Activated T-helper 2 cell treated with anti-CD3 and anti-CD28 coated beads, Interferon-gamma antibody, Interleukin-2, Interleukin-4, amounts not matched to agents 10 μg/mL and 5 μg/mL and 100 μg/mL, durations not matched to agents 14 hours and 24 hours and 36 hours (primary cell): ENCODE measurements around the gene IL17B. TPM values are rescaled to one million over a fixed set of nuclear protein-coding genes. Genes with fewer than 3 reads are reported as not detected.

ENCODE experiments used
- DNase-seq: peaks from one replicate; pipeline ENCODE4 v3.0.0; 2021; ENCODE audit warnings: low spot score
- H3K27ac Mint-ChIP-seq: one replicate; pipeline ENCODE4 v1.8.0; 2021; ENCODE audit warnings: mixed read lengths
- H3K27me3 Mint-ChIP-seq: one replicate; pipeline ENCODE4 v1.8.0; 2021; ENCODE audit warnings: low read depth, mixed read lengths
- H3K36me3 Mint-ChIP-seq: one replicate; pipeline ENCODE4 v1.8.0; 2021; ENCODE audit warnings: low read depth, mixed read lengths
- H3K4me1 Mint-ChIP-seq: one replicate; pipeline ENCODE4 v1.8.0; 2021; ENCODE audit warnings: low read depth, mixed read lengths
- H3K4me3 Mint-ChIP-seq: one replicate; pipeline ENCODE4 v1.8.0; 2021; ENCODE audit warnings: low read depth, mild to moderate bottlenecking, moderate library complexity, mixed read lengths
- H3K9me3 Mint-ChIP-seq: one replicate; pipeline ENCODE4 v1.8.0; 2021; ENCODE audit warnings: mixed read lengths
- intact Hi-C: fragments of 100-400 bp; cut with micrococcal nuclease; formaldehyde crosslinking; loops from one replicate; pipeline ENCODE4 v1.15.1; 2023
- total RNA-seq: library from RNA; stranded (reverse); gene quantifications from 2 replicates; pipeline ENCODE4 v1.2.3, GENCODE V29; 2022

The IL17B gene
- total RNA-seq = not detected in 2 replicates

GRCh38 chr5:149379177-149379761 is at the start of gene IL17B:
Gene IL17B (minus strand): TSS chr5:149379292. CDS start chr5:149379225, 67 bp downstream.
- DNase-seq = no peak
- Mint-ChIP-seq H3K27me3 (no peaks in the 10 kb centered on the region), H3K9me3 (no peaks in the 10 kb centered on the region), H3K4me3 (no peak within 1 kb of the TSS), H3K4me1 (no peaks in the 10 kb centered on the region), H3K36me3 (no peaks in the 10 kb centered on the region), H3K27ac (no peak within 1 kb of the TSS)
- intact Hi-C loops = no loop called here

GRCh38 chr5:149428032-149428431 is 48.9 kb upstream of the IL17B start:
- no peak for DNase-seq
- intact Hi-C loops = no loop called here
- no peak overlapping the region for H3K27ac Mint-ChIP-seq
- H3K36me3 Mint-ChIP-seq = no peaks in the 10 kb centered on the region
- no peaks in the 10 kb centered on the region for H3K27me3 Mint-ChIP-seq
- H3K4me1 Mint-ChIP-seq = peaks cover 3% of the 10 kb centered on the region
- H3K4me3 Mint-ChIP-seq = no peak overlapping the region
- no peaks in the 10 kb centered on the region for H3K9me3 Mint-ChIP-seq

GRCh38 chr5:149427374-149427773 is 48.3 kb upstream of the IL17B start:
- Mint-ChIP-seq H3K4me1 (peaks cover 3% of the 10 kb centered on the region), H3K36me3 (no peaks in the 10 kb centered on the region), H3K9me3 (no peaks in the 10 kb centered on the region), H3K27me3 (no peaks in the 10 kb centered on the region), H3K4me3 (no peak overlapping the region), H3K27ac (no peak overlapping the region)
- intact Hi-C loops = no loop called here
- DNase-seq = no peak

- Mint-ChIP-seq H3K27me3 (no peaks in the 10 kb centered on the region), H3K4me3 (no peak overlapping the region), H3K9me3 (no peaks in the 10 kb centered on the region), H3K4me1 (peaks cover 3% of the 10 kb centered on the region), H3K27ac (no peak overlapping the region), H3K36me3 (no peaks in the 10 kb centered on the region)
- intact Hi-C loops = no loop called here
- no peak for DNase-seq
These were observed 47.8 kb upstream of the IL17B start for GRCh38 chr5:149426931-149427330.

GRCh38 chr5:149425729-149426128 is 46.6 kb upstream of the IL17B start:
- Mint-ChIP-seq H3K9me3 (no peaks in the 10 kb centered on the region), H3K27me3 (no peaks in the 10 kb centered on the region), H3K27ac (no peak overlapping the region), H3K36me3 (no peaks in the 10 kb centered on the region), H3K4me1 (peaks cover under 1% of the 10 kb centered on the region), H3K4me3 (no peak overlapping the region)
- intact Hi-C loops = no loop called here
- no peak for DNase-seq

GRCh38 chr5:149424371-149425315 is 45.6 kb upstream of the IL17B start:
- intact Hi-C loops = no loop called here
- H3K27me3 Mint-ChIP-seq = no peaks in the 10 kb centered on the region
- H3K27ac Mint-ChIP-seq = no peak overlapping the region
- no peaks in the 10 kb centered on the region for H3K4me1 Mint-ChIP-seq
- H3K9me3 Mint-ChIP-seq = no peaks in the 10 kb centered on the region
- DNase-seq = no peak
- H3K36me3 Mint-ChIP-seq = no peaks in the 10 kb centered on the region
- H3K4me3 Mint-ChIP-seq = no peak overlapping the region

GRCh38 chr5:149423794-149424268 is 44.7 kb upstream of the IL17B start:
- no peak overlapping the region for H3K27ac Mint-ChIP-seq
- intact Hi-C loops = no loop called here
- no peak overlapping the region for H3K4me3 Mint-ChIP-seq
- DNase-seq = no peak
- no peaks in the 10 kb centered on the region for H3K9me3 Mint-ChIP-seq
- no peaks in the 10 kb centered on the region for H3K36me3 Mint-ChIP-seq
- no peaks in the 10 kb centered on the region for H3K27me3 Mint-ChIP-seq
- no peaks in the 10 kb centered on the region for H3K4me1 Mint-ChIP-seq

GRCh38 chr5:149423049-149423793 is 44.1 kb upstream of the IL17B start:
- Mint-ChIP-seq H3K27me3 (no peaks in the 10 kb centered on the region), H3K4me3 (no peak overlapping the region), H3K36me3 (no peaks in the 10 kb centered on the region), H3K4me1 (no peaks in the 10 kb centered on the region), H3K9me3 (no peaks in the 10 kb centered on the region), H3K27ac (no peak overlapping the region)
- intact Hi-C loops = no loop called here
- no peak for DNase-seq

- Mint-ChIP-seq H3K27me3 (no peaks in the 10 kb centered on the region), H3K27ac (no peak overlapping the region), H3K4me1 (no peaks in the 10 kb centered on the region), H3K4me3 (no peak overlapping the region), H3K9me3 (no peaks in the 10 kb centered on the region), H3K36me3 (no peaks in the 10 kb centered on the region)
- intact Hi-C loops = no loop called here
- no peak for DNase-seq
These were observed 43.4 kb upstream of the IL17B start for GRCh38 chr5:149422366-149423048.

GRCh38 chr5:149421834-149422233 is 42.7 kb upstream of the IL17B start:
- Mint-ChIP-seq H3K4me1 (no peaks in the 10 kb centered on the region), H3K9me3 (no peaks in the 10 kb centered on the region), H3K27ac (no peak overlapping the region), H3K27me3 (no peaks in the 10 kb centered on the region), H3K36me3 (no peaks in the 10 kb centered on the region), H3K4me3 (no peak overlapping the region)
- intact Hi-C loops = no loop called here
- DNase-seq = no peak

GRCh38 chr5:149421372-149421685 is 42.2 kb upstream of the IL17B start:
- Mint-ChIP-seq H3K27ac (no peak overlapping the region), H3K9me3 (no peaks in the 10 kb centered on the region), H3K36me3 (no peaks in the 10 kb centered on the region), H3K4me1 (no peaks in the 10 kb centered on the region), H3K4me3 (no peak overlapping the region), H3K27me3 (no peaks in the 10 kb centered on the region)
- intact Hi-C loops = no loop called here
- no peak for DNase-seq

GRCh38 chr5:149420545-149421371 is 41.7 kb upstream of the IL17B start:
- Mint-ChIP-seq H3K4me1 (no peaks in the 10 kb centered on the region), H3K4me3 (no peak overlapping the region), H3K9me3 (no peaks in the 10 kb centered on the region), H3K27me3 (no peaks in the 10 kb centered on the region), H3K27ac (no peak overlapping the region), H3K36me3 (no peaks in the 10 kb centered on the region)
- DNase-seq = no peak
- intact Hi-C loops = no loop called here
